Colonic mucosa (tissue), 4 donors: ENCODE results near the gene UNC5C. TPM values are rescaled to one million over a fixed set of nuclear protein-coding genes. Genes with fewer than 3 reads are reported as not detected.

Experiments used
- DNase-seq: peaks from one replicate; pipeline ENCODE4 v3.0.0-alpha.2; 2020
- H3K27ac ChIP-seq: fragments of 200-600 bp; one replicate; pipeline ENCODE4 v1.8.0; 2021
- H3K27me3 ChIP-seq: fragments of 200-600 bp; one replicate; pipeline ENCODE4 v1.8.0; 2021
- H3K36me3 ChIP-seq: fragments of 200-600 bp; one replicate; pipeline ENCODE4 v1.8.0; 2021
- H3K4me1 ChIP-seq: fragments of 200-600 bp; one replicate; pipeline ENCODE4 v1.8.0; 2021; ENCODE audit warnings: mild to moderate bottlenecking
- H3K4me3 ChIP-seq: fragments of 200-600 bp; one replicate; pipeline ENCODE4 v1.8.0; 2021
- H3K9ac ChIP-seq, 2 donors: one replicate each; pipeline ENCODE4 v1.7.0; 2013; ENCODE audit warnings: control low read depth in 2 of 2, low read depth in 2 of 2, low read length in 2 of 2
- H3K9me3 ChIP-seq: fragments of 200-600 bp; one replicate; pipeline ENCODE4 v1.8.0; 2021
- CTCF ChIP-seq: fragments of 200-600 bp; IDR thresholded peaks from one replicate; pipeline ENCODE4 v1.8.0; 2022; ENCODE audit warnings: antibody characterized with exemption, mild to moderate bottlenecking
- intact Hi-C: fragments of 100-400 bp; cut with DNase I; formaldehyde crosslinking; loops from one replicate; pipeline ENCODE4 v1.14.1; 2022
- total RNA-seq, 2 donors: library from RNA; stranded (reverse); fragmentation: NEBNext Ultra II Directional in 1 of 2; extraction: Animal tissue kit (Norgen Biotek cat#: 25700) in 1 of 2; gene quantifications; one replicate each; pipeline ENCODE4 v1.2.1, GENCODE V29; 2021
- donor health status: healthy.
- donor health status: DM: no; HTN: no; CAD: no.
- donor health status: DM: no; HTN: no; CAD: no.

The UNC5C gene
- total RNA-seq, 2 donors from 2014 or later: 3.9 to 4.2 TPM

GRCh38 chr4:95157596-95157995 lies 391.2 kb downstream of the UNC5C start:
- Histone ChIP-seq H3K4me1 (no peaks in the 10 kb centered on the region), H3K36me3 (no peaks in the 10 kb centered on the region), H3K27me3 (no peaks in the 10 kb centered on the region), H3K9me3 (no peaks in the 10 kb centered on the region), H3K9ac (no peak overlapping the region), H3K4me3 (no peak overlapping the region), H3K27ac (no peak overlapping the region)
- TF ChIP-seq CTCF: no peak
- no peak for DNase-seq
- intact Hi-C loops: no loop called here

GRCh38 chr4:95156452-95156765 lies 392.4 kb downstream of the UNC5C start:
- H3K27me3 ChIP-seq: no peaks in the 10 kb centered on the region
- DNase-seq: no peak
- no peaks in the 10 kb centered on the region for H3K9me3 ChIP-seq
- no peaks in the 10 kb centered on the region for H3K36me3 ChIP-seq
- no peak overlapping the region for H3K4me3 ChIP-seq
- intact Hi-C loops: no loop called here
- no peak overlapping the region for H3K9ac ChIP-seq
- TF ChIP-seq CTCF: no peak
- no peak overlapping the region for H3K27ac ChIP-seq
- no peaks in the 10 kb centered on the region for H3K4me1 ChIP-seq

GRCh38 chr4:95155759-95156451 lies 392.9 kb downstream of the UNC5C start:
- TF ChIP-seq CTCF: peak; percentile 60
- intact Hi-C loops: no loop called here
- H3K27me3 ChIP-seq: no peaks in the 10 kb centered on the region

DNA sequence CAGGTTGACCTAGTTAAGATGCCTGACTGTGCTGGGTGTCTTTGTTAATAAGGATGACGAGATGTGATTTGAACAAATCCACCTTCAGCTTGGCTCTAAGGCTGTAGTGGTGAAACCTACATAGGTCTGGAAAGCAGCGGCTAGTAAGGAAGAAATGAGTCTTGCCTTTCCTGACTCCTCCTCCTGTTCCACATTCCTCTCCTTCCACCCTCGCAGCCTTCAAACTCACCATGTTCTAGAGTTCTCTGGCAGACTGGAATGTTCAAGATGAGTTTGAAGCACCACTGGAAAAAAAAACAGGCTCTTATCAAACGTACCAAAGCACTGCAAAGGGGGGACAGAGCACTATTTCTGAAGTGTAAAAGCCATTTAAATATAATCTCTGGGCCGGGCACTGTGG lies 395.6 kb downstream of the UNC5C start:
- H3K36me3 ChIP-seq: no peaks in the 10 kb centered on the region
- H3K4me3 ChIP-seq: no peak overlapping the region
- no peak overlapping the region for H3K27ac ChIP-seq
- no peaks in the 10 kb centered on the region for H3K27me3 ChIP-seq
- intact Hi-C loops: no loop called here
- no peaks in the 10 kb centered on the region for H3K9me3 ChIP-seq
- no peaks in the 10 kb centered on the region for H3K4me1 ChIP-seq
- H3K9ac ChIP-seq: no peak overlapping the region
- DNase-seq: no peak
- no peak for TF ChIP-seq CTCF

More at GRCh38 chr4:95155759-95156451, 392.9 kb downstream of the UNC5C start:
- no peak for DNase-seq
- H3K36me3 ChIP-seq: no peaks in the 10 kb centered on the region
- no peak overlapping the region for H3K27ac ChIP-seq
- no peaks in the 10 kb centered on the region for H3K9me3 ChIP-seq
- no peaks in the 10 kb centered on the region for H3K4me1 ChIP-seq
- H3K4me3 ChIP-seq: no peak overlapping the region
- H3K9ac ChIP-seq: no peak overlapping the region

- intact Hi-C loops: no loop called here
- H3K9me3 ChIP-seq: no peaks in the 10 kb centered on the region
- no peak for DNase-seq
- no peak overlapping the region for H3K4me3 ChIP-seq
- H3K4me1 ChIP-seq: no peaks in the 10 kb centered on the region
- TF ChIP-seq CTCF: no peak
- no peaks in the 10 kb centered on the region for H3K36me3 ChIP-seq
- H3K9ac ChIP-seq: no peak overlapping the region
- no peak overlapping the region for H3K27ac ChIP-seq
- H3K27me3 ChIP-seq: no peaks in the 10 kb centered on the region
Measured at GRCh38 chr4:95151255-95151654, 397.5 kb downstream of the UNC5C start.
